HG03025 (cell line): ENCODE data around the gene CLASP1.
"Not testable (repeated sequence)": the region's sequence is repeated elsewhere in the genome, so short reads cannot be mapped to it uniquely, and the experiment has no call there.

Experiments
- ATAC-seq: cut with Tn5 transposase; IDR thresholded peaks from one replicate; pipeline ENCODE4 v1.9.1; 2021; ENCODE audit warnings: mild to moderate bottlenecking, moderate library complexity; ENCODE audit not compliant: unreplicated experiment, low FRiP score

CLASP1 gene

GRCh38 chr2:121480826-121481225 lies 168.4 kb downstream of the CLASP1 start:
- no peak for ATAC-seq

- ATAC-seq, result no peak
These were observed 169.3 kb downstream of the CLASP1 start for GRCh38 chr2:121479882-121480522.

- ATAC-seq, result no peak
These were observed 170.1 kb downstream of the CLASP1 start for GRCh38 chr2:121478996-121479745.

GRCh38 chr2:121478358-121478995 lies 170.8 kb downstream of the CLASP1 start:
- not testable (repeated sequence) for ATAC-seq

- ATAC-seq, result no peak
These were observed 172.6 kb downstream of the CLASP1 start for GRCh38 chr2:121476684-121477083.

- ATAC-seq, result no peak
These were observed 173.3 kb downstream of the CLASP1 start for GRCh38 chr2:121475811-121476571.

GRCh38 chr2:121473512-121473911 lies 175.8 kb downstream of the CLASP1 start:
- no peak for ATAC-seq

- no peak for ATAC-seq
These were observed 176.7 kb downstream of the CLASP1 start for GRCh38 chr2:121472470-121472993.

GRCh38 chr2:121471532-121472469 lies 177.5 kb downstream of the CLASP1 start:
- ATAC-seq, result no peak

GRCh38 chr2:121470917-121471316 lies 178.3 kb downstream of the CLASP1 start:
- ATAC-seq, result no peak

- no peak for ATAC-seq
These were observed 179.9 kb downstream of the CLASP1 start for GRCh38 chr2:121469356-121469755.

- no peak for ATAC-seq
These were observed 180.3 kb downstream of the CLASP1 start for GRCh38 chr2:121468936-121469335.

GRCh38 chr2:121459291-121459690 lies 190.0 kb downstream of the CLASP1 start:
- ATAC-seq, result no peak

- no peak for ATAC-seq
These were observed 192.9 kb downstream of the CLASP1 start for GRCh38 chr2:121456325-121456724.

- no peak for ATAC-seq
These were observed 193.8 kb downstream of the CLASP1 start for GRCh38 chr2:121455446-121455845.

GRCh38 chr2:121454549-121455090 lies 194.6 kb downstream of the CLASP1 start:
- no peak for ATAC-seq

GRCh38 chr2:121451398-121451797 lies 197.9 kb downstream of the CLASP1 start:
- no peak for ATAC-seq

GRCh38 chr2:121450301-121450700 lies 199.0 kb downstream of the CLASP1 start:
- ATAC-seq, result no peak

- ATAC-seq, result no peak
These were observed 202.5 kb downstream of the CLASP1 start for GRCh38 chr2:121446647-121447241.
